ENCODE data around the gene RGS3.

GRCh38 chr9:113624721-113625120 is 161.2 kb downstream of the RGS3 start:
- TF ChIP-seq, protein P1, sequence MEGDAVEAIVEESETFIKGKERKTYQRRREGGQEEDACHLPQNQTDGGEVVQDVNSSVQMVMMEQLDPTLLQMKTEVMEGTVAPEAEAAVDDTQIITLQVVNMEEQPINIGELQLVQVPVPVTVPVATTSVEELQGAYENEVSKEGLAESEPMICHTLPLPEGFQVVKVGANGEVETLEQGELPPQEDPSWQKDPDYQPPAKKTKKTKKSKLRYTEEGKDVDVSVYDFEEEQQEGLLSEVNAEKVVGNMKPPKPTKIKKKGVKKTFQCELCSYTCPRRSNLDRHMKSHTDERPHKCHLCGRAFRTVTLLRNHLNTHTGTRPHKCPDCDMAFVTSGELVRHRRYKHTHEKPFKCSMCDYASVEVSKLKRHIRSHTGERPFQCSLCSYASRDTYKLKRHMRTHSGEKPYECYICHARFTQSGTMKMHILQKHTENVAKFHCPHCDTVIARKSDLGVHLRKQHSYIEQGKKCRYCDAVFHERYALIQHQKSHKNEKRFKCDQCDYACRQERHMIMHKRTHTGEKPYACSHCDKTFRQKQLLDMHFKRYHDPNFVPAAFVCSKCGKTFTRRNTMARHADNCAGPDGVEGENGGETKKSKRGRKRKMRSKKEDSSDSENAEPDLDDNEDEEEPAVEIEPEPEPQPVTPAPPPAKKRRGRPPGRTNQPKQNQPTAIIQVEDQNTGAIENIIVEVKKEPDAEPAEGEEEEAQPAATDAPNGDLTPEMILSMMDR (IDR thresholded peaks at IDR 0.05): no peak
- TF ChIP-seq POLR2A (IDR thresholded peaks at IDR 0.05) (no peak), POLR2AphosphoS5 (IDR thresholded peaks at IDR 0.05) (no peak)
